PC-3 (cell line): ENCODE results near the gene ARHGAP18. TPM values are rescaled to one million over a fixed set of nuclear protein-coding genes. Genes with fewer than 3 reads are reported as not detected.

Source experiments
- ATAC-seq: fragments of 200-7000 bp; cut with Tn5 transposase; 2 replicates; pipeline ENCODE4 v1.9.1; 2020; ENCODE audit warnings: mild to moderate bottlenecking, moderate library complexity
- BruUV-seq: library from RNA; stranded (reverse); fragments of 400-500 nt; replicated peaks from 2 replicates; lab custom pipeline; 2021; lab: Mats Ljungman, UMichigan
- CTCF ChIA-PET: fragments of 300-600 bp; sonication (Branson Sonifier 250); formaldehyde crosslinking; loops from one replicate; lab custom pipeline; 2022; ENCODE audit warnings: antibody characterized with exemption; lab: Charles Lee
- POLR2A ChIA-PET: fragments of 300-600 bp; sonication (Branson Sonifier 250); formaldehyde crosslinking; loops from one replicate; lab custom pipeline; 2022; ENCODE audit warnings: antibody characterized with exemption; ENCODE audit not compliant: unreplicated experiment; lab: Charles Lee
- DNase-seq: peaks from one replicate; pipeline ENCODE4 v3.0.0-alpha.2; 2015
- H2AFZ ChIP-seq: fragments of 300-600 bp; sonication (generic); 2 replicates; pipeline ENCODE4 v1.6.0; 2016; ENCODE audit warnings: antibody characterized with exemption, low read length
- H3F3A ChIP-seq: fragments of 300-600 bp; sonication (generic); one replicate; pipeline ENCODE4 v1.6.0; 2017; ENCODE audit warnings: antibody characterized with exemption, low read length, control low read depth, mild to moderate bottlenecking; ENCODE audit not compliant: unreplicated experiment
- H3K27ac ChIP-seq: fragments of 300-600 bp; sonication (generic); 2 replicates; pipeline ENCODE4 v1.5.1; 2016; ENCODE audit warnings: mild to moderate bottlenecking, low read length
- H3K27me3 ChIP-seq: fragments of 300-600 bp; sonication (generic); 2 replicates; pipeline ENCODE4 v1.6.1; 2016; ENCODE audit warnings: low read length, mixed read lengths
- H3K36me3 ChIP-seq: fragments of 300-600 bp; sonication (generic); 2 replicates; pipeline ENCODE4 v1.6.1; 2016; ENCODE audit warnings: low read depth, mixed run types, low read length, mixed read lengths
- H3K4me1 ChIP-seq: fragments of 300-600 bp; sonication (generic); 2 replicates; pipeline ENCODE4 v1.5.1; 2016; ENCODE audit warnings: low read length; ENCODE audit not compliant: insufficient read depth
- H3K4me2 ChIP-seq: fragments of 300-600 bp; sonication (generic); 2 replicates; pipeline ENCODE4 v1.6.0; 2016; ENCODE audit warnings: low read length
- H3K4me3 ChIP-seq: fragments of 300-600 bp; sonication (generic); 2 replicates; pipeline ENCODE4 v1.5.1; 2016; ENCODE audit warnings: mild to moderate bottlenecking, low read length, mixed read lengths
- H3K79me2 ChIP-seq: fragments of 300-600 bp; sonication (generic); 2 replicates; pipeline ENCODE4 v1.6.1; 2017; ENCODE audit warnings: low read length, mixed read lengths
- H3K9ac ChIP-seq: fragments of 300-600 bp; sonication (generic); 2 replicates; pipeline ENCODE4 v1.6.0; 2016; ENCODE audit warnings: mild to moderate bottlenecking, low read length
- H3K9me2 ChIP-seq: fragments of 300-600 bp; sonication (generic); replicated peaks from 2 replicates; pipeline ENCODE4 v1.6.1; 2016; ENCODE audit warnings: mixed run types, low read length, mixed read lengths
- H3K9me3 ChIP-seq: fragments of 300-600 bp; sonication (generic); 2 replicates; pipeline ENCODE4 v1.6.1; 2016; ENCODE audit warnings: low read length, mixed read lengths
- H4K20me1 ChIP-seq: fragments of 300-600 bp; sonication (generic); 2 replicates; pipeline ENCODE4 v1.6.1; 2016; ENCODE audit warnings: low read length, mixed read lengths
- EZH2 ChIP-seq: fragments of 300-600 bp; sonication (generic); IDR thresholded peaks from one replicate; pipeline ENCODE4 v1.6.1; 2017; ENCODE audit warnings: antibody characterized with exemption, mild to moderate bottlenecking, low read length; ENCODE audit not compliant: unreplicated experiment
- EZH2phosphoT487 ChIP-seq: fragments of 300-600 bp; sonication (generic); IDR thresholded peaks from 2 replicates; pipeline ENCODE4 v1.6.1; 2018; ENCODE audit warnings: mild to moderate bottlenecking, antibody characterized with exemption, low read length, borderline replicate concordance
- intact Hi-C: fragments of 100-400 bp; cut with micrococcal nuclease; formaldehyde crosslinking; loops from 2 replicates; pipeline ENCODE4 v1.9.0; 2023
- total RNA-seq: library from RNA; depleted of rRNA; stranded (reverse); fragments of >200 nt; gene quantifications from 2 replicates; pipeline ENCODE4 v1.2.3, GENCODE V29; 2014
- TF ChIP-seq, protein P1 (sequence below): fragments of 300-600 bp; sonication (generic); conservative IDR thresholded peaks from 2 replicates; pipeline ENCODE4 v1.5.1; 2017; ENCODE audit warnings: antibody characterized with exemption, low read depth, mild to moderate bottlenecking, low read length

ARHGAP18 gene
- total RNA-seq, 1 experiment from 2014 or later, result 5.9 TPM

DNA sequence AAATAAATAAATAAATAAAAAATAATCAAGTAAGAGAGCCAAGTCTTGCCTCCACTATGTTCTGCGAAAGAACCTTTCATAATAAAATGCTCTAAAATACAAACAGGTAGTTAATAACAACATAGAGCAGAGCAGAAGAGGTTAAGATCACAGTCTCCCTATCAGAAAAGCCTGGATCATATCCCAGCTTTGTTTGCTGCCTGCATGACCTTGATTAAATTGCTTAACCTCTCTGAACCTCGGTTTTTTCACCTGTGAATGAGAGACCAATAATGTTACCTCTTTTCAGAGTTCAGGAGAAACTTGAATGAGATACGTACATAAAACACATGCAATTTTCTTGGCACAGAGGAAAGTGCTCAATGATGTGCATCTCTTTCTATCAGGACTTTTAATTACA is 44.4 kb downstream of the ARHGAP18 start:
- Histone ChIP-seq H3K27ac (no peak overlapping the region), H3K79me2 (no peaks in the 10 kb centered on the region), H3K9ac (no peak overlapping the region), H2AFZ (no peak overlapping the region), H3K4me3 (no peak overlapping the region), H3K9me2 (no peaks in the 10 kb centered on the region), H4K20me1 (no peaks in the 10 kb centered on the region), H3K4me2 (no peak overlapping the region), H3F3A (no peaks in the 10 kb centered on the region), H3K4me1 (peaks cover 10% of the 10 kb centered on the region), H3K9me3 (no peaks in the 10 kb centered on the region), H3K36me3 (no peaks in the 10 kb centered on the region), H3K27me3 (no peaks in the 10 kb centered on the region)
- CTCF ChIA-PET, result interaction anchor here (0.6 kb wide), 1 partner anchor 489 kb away, joined by 3 read pairs; no protein-coding TSS in a partner anchor
- POLR2A ChIA-PET, result no interaction called here
- no TSS peak for BruUV-seq
- no peak for DNase-seq
- TF ChIP-seq, protein P1, sequence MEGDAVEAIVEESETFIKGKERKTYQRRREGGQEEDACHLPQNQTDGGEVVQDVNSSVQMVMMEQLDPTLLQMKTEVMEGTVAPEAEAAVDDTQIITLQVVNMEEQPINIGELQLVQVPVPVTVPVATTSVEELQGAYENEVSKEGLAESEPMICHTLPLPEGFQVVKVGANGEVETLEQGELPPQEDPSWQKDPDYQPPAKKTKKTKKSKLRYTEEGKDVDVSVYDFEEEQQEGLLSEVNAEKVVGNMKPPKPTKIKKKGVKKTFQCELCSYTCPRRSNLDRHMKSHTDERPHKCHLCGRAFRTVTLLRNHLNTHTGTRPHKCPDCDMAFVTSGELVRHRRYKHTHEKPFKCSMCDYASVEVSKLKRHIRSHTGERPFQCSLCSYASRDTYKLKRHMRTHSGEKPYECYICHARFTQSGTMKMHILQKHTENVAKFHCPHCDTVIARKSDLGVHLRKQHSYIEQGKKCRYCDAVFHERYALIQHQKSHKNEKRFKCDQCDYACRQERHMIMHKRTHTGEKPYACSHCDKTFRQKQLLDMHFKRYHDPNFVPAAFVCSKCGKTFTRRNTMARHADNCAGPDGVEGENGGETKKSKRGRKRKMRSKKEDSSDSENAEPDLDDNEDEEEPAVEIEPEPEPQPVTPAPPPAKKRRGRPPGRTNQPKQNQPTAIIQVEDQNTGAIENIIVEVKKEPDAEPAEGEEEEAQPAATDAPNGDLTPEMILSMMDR, result no peak
- no peak for TF ChIP-seq EZH2phosphoT487
- TF ChIP-seq EZH2, result no peak
- intact Hi-C loops, result no loop called here
- ATAC-seq, result no peak

- ChIA-PET POLR2A (no interaction called here), CTCF (no interaction called here)
- no peak overlapping the region for H3K4me3 ChIP-seq
- DNase-seq (no peak), ATAC-seq (no peak)
- no peak overlapping the region for H2AFZ ChIP-seq
- BruUV-seq, result no TSS peak
- H4K20me1 ChIP-seq, result no peaks in the 10 kb centered on the region
- no peaks in the 10 kb centered on the region for H3K9me2 ChIP-seq
- TF ChIP-seq EZH2phosphoT487 (no peak), EZH2 (no peak)
- TF ChIP-seq, protein P1, result no peak
- intact Hi-C loops, result no loop called here
- H3K9ac ChIP-seq, result no peak overlapping the region
- H3K4me1 ChIP-seq, result peaks cover 10% of the 10 kb centered on the region
- H3F3A ChIP-seq, result no peaks in the 10 kb centered on the region
- no peaks in the 10 kb centered on the region for H3K79me2 ChIP-seq
- H3K36me3 ChIP-seq, result no peaks in the 10 kb centered on the region
- no peaks in the 10 kb centered on the region for H3K27me3 ChIP-seq
- H3K9me3 ChIP-seq, result no peaks in the 10 kb centered on the region
- no peak overlapping the region for H3K4me2 ChIP-seq
- no peak overlapping the region for H3K27ac ChIP-seq
Observed at GRCh38 chr6:129663531-129663930, 46.4 kb downstream of the ARHGAP18 start.

DNA sequence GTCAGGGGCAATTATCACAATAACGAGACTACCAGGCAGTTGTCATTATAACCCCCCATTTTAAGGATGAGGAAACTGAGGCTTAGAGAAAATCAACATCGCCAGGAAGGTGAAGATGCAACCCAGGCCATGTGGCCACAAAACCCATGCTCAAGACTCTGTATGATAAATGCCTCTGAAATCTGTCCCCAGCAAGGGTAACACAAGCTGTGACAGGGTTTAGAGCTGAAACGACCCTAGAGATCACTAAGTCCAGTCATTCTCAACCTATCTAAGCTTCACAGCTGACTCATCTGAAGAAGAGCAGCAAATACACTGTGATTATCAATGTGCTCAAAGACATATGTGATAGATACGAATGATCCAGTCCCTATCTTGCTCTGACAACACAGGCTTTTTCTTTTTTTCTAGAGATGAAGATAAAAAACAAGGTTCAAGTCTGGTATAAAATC is 47.0 kb downstream of the ARHGAP18 start:
- Histone ChIP-seq H3K36me3 (no peaks in the 10 kb centered on the region), H3K9me2 (no peaks in the 10 kb centered on the region), H3K79me2 (no peaks in the 10 kb centered on the region), H3K27ac (no peak overlapping the region), H3K9ac (no peak overlapping the region), H4K20me1 (no peaks in the 10 kb centered on the region), H3K9me3 (no peaks in the 10 kb centered on the region), H3K27me3 (no peaks in the 10 kb centered on the region), H2AFZ (no peak overlapping the region), H3K4me2 (no peak overlapping the region), H3K4me1 (peaks cover 9% of the 10 kb centered on the region), H3K4me3 (no peak overlapping the region), H3F3A (no peaks in the 10 kb centered on the region)
- ChIA-PET POLR2A (no interaction called here), CTCF (no interaction called here)
- DNase-seq (no peak), ATAC-seq (no peak)
- no peak for TF ChIP-seq EZH2
- TF ChIP-seq, protein P1, result no peak
- no peak for TF ChIP-seq EZH2phosphoT487
- intact Hi-C loops, result no loop called here
- no TSS peak for BruUV-seq
